Measurements from ENCODE around the gene PUS10. TPM values are rescaled to one million over a fixed set of nuclear protein-coding genes. Genes with fewer than 3 reads are reported as not detected.
A peak's percentile ranks its signal among the peaks of the same experiment; 100 is the strongest.

PUS10 gene
- total and polyA plus RNA-seq, 4 donors = 4.3 to 11.4 (median 6.8) TPM

GRCh38 chr2:60976256-60976850 lies 41.7 kb downstream of the PUS10 start:
- H3K27ac ChIP-seq (ENCODE audit: low read depth, low read length) = no peak overlapping the region
- WGBS (ENCODE audit: insufficient coverage) = no CpG with 5 or more reads among the region's 3 CpGs
- H3K4me1 ChIP-seq (ENCODE audit: control insufficient read depth, insufficient read depth, low read length) = no peaks in the 10 kb centered on the region
- H3K4me3 ChIP-seq (ENCODE audit: low read depth, low read length) = no peak overlapping the region
- no peaks in the 10 kb centered on the region for H3K27me3 ChIP-seq (ENCODE audit: control insufficient read depth, insufficient read depth, low read length)
- no peaks in the 10 kb centered on the region for H3K36me3 ChIP-seq (ENCODE audit: control insufficient read depth, insufficient read depth, low read length)
- no peaks in the 10 kb centered on the region for H3K9me3 ChIP-seq (ENCODE audit: control insufficient read depth, insufficient read depth, low read length)
- DNase-seq (ENCODE audit: low read depth in 4 of 6, low spot score in 6 of 6) = peak in 1 of 6 donors; percentile 13

DNA sequence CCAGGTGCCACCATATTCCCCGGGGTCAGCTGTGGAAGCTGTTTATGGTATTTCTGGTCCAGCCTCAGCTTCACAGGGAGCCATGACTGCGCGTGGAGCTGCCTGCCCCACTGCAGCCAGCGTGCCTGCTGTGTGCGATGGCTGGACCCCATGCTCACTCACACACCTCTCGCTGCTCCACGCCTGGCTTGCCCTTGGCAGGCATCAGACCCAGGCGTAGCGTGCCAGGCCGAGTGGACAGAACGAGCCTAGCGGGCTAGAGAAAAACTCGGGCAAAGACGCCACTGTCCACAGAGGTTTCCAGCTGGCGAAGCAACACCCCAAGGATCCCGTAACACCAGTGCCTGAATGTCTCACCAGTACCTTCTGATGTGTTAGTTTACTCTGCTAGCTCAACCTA lies 43.4 kb downstream of the PUS10 start:
- DNase-seq (ENCODE audit: low read depth in 4 of 6, low spot score in 6 of 6) = no peak
- Histone ChIP-seq H3K4me3 (ENCODE audit: low read depth, low read length) (no peak overlapping the region), H3K36me3 (ENCODE audit: control insufficient read depth, insufficient read depth, low read length) (no peaks in the 10 kb centered on the region), H3K9me3 (ENCODE audit: control insufficient read depth, insufficient read depth, low read length) (no peaks in the 10 kb centered on the region), H3K27me3 (ENCODE audit: control insufficient read depth, insufficient read depth, low read length) (no peaks in the 10 kb centered on the region), H3K4me1 (ENCODE audit: control insufficient read depth, insufficient read depth, low read length) (no peaks in the 10 kb centered on the region), H3K27ac (ENCODE audit: low read depth, low read length) (no peak overlapping the region)
- 98% methylated on average over 15 of the region's 16 CpGs for WGBS (ENCODE audit: insufficient coverage)

DNA sequence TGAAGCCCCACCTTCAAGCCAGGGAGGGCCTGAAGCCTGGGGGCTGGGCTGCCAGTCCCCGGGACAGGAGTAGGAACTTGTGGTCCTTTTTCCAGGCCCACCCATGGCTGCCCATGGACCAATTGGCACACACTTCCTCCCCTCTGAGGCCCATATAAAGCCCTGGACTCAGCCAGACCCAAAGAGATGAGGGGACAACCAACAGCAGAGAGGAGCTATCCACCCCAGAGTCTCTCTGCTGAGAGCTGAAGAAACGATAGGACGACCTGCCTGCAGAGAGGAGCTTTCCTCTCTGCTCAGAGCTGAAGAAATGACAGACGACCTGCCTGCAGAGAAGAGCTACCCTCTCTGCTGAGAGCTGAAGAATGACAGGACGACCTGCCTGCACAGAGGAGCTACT lies 44.4 kb downstream of the PUS10 start:
- Histone ChIP-seq H3K27ac (ENCODE audit: low read depth, low read length) (no peak overlapping the region), H3K9me3 (ENCODE audit: control insufficient read depth, insufficient read depth, low read length) (no peaks in the 10 kb centered on the region), H3K27me3 (ENCODE audit: control insufficient read depth, insufficient read depth, low read length) (no peaks in the 10 kb centered on the region), H3K4me3 (ENCODE audit: low read depth, low read length) (no peak overlapping the region), H3K4me1 (ENCODE audit: control insufficient read depth, insufficient read depth, low read length) (no peaks in the 10 kb centered on the region), H3K36me3 (ENCODE audit: control insufficient read depth, insufficient read depth, low read length) (no peaks in the 10 kb centered on the region)
- DNase-seq (ENCODE audit: low read depth in 4 of 6, low spot score in 6 of 6) = no peak
- WGBS (ENCODE audit: insufficient coverage) = 72% methylated on average over 4 of the region's 5 CpGs

GRCh38 chr2:60972889-60973656 lies 45.0 kb downstream of the PUS10 start:
- no peaks in the 10 kb centered on the region for H3K9me3 ChIP-seq (ENCODE audit: control insufficient read depth, insufficient read depth, low read length)
- DNase-seq (ENCODE audit: low read depth in 4 of 6, low spot score in 6 of 6) = no peak
- H3K4me3 ChIP-seq (ENCODE audit: low read depth, low read length) = no peak overlapping the region
- no peaks in the 10 kb centered on the region for H3K4me1 ChIP-seq (ENCODE audit: control insufficient read depth, insufficient read depth, low read length)
- no peaks in the 10 kb centered on the region for H3K36me3 ChIP-seq (ENCODE audit: control insufficient read depth, insufficient read depth, low read length)
- H3K27me3 ChIP-seq (ENCODE audit: control insufficient read depth, insufficient read depth, low read length) = no peaks in the 10 kb centered on the region
- 94% methylated on average over 32 of the region's 32 CpGs for WGBS (ENCODE audit: insufficient coverage)
- H3K27ac ChIP-seq (ENCODE audit: low read depth, low read length) = no peak overlapping the region

GRCh38 chr2:60966507-60967405 lies 51.3 kb downstream of the PUS10 start:
- H3K36me3 ChIP-seq (ENCODE audit: control insufficient read depth, insufficient read depth, low read length) = no peaks in the 10 kb centered on the region
- no peak for DNase-seq (ENCODE audit: low read depth in 4 of 6, low spot score in 6 of 6)
- no CpG with 5 or more reads among the region's 1 CpG for WGBS (ENCODE audit: insufficient coverage)
- no peak overlapping the region for H3K4me3 ChIP-seq (ENCODE audit: low read depth, low read length)
- no peaks in the 10 kb centered on the region for H3K4me1 ChIP-seq (ENCODE audit: control insufficient read depth, insufficient read depth, low read length)
- H3K9me3 ChIP-seq (ENCODE audit: control insufficient read depth, insufficient read depth, low read length) = no peaks in the 10 kb centered on the region
- no peak overlapping the region for H3K27ac ChIP-seq (ENCODE audit: low read depth, low read length)
- H3K27me3 ChIP-seq (ENCODE audit: control insufficient read depth, insufficient read depth, low read length) = no peaks in the 10 kb centered on the region

- no peak for DNase-seq (ENCODE audit: low read depth in 4 of 6, low spot score in 6 of 6)
- no peaks in the 10 kb centered on the region for H3K36me3 ChIP-seq (ENCODE audit: control insufficient read depth, insufficient read depth, low read length)
- H3K27me3 ChIP-seq (ENCODE audit: control insufficient read depth, insufficient read depth, low read length) = no peaks in the 10 kb centered on the region
- no peak overlapping the region for H3K27ac ChIP-seq (ENCODE audit: low read depth, low read length)
- H3K4me1 ChIP-seq (ENCODE audit: control insufficient read depth, insufficient read depth, low read length) = no peaks in the 10 kb centered on the region
- H3K9me3 ChIP-seq (ENCODE audit: control insufficient read depth, insufficient read depth, low read length) = no peaks in the 10 kb centered on the region
- H3K4me3 ChIP-seq (ENCODE audit: low read depth, low read length) = no peak overlapping the region
These were observed 52.6 kb downstream of the PUS10 start for GRCh38 chr2:60965499-60965785.

DNA sequence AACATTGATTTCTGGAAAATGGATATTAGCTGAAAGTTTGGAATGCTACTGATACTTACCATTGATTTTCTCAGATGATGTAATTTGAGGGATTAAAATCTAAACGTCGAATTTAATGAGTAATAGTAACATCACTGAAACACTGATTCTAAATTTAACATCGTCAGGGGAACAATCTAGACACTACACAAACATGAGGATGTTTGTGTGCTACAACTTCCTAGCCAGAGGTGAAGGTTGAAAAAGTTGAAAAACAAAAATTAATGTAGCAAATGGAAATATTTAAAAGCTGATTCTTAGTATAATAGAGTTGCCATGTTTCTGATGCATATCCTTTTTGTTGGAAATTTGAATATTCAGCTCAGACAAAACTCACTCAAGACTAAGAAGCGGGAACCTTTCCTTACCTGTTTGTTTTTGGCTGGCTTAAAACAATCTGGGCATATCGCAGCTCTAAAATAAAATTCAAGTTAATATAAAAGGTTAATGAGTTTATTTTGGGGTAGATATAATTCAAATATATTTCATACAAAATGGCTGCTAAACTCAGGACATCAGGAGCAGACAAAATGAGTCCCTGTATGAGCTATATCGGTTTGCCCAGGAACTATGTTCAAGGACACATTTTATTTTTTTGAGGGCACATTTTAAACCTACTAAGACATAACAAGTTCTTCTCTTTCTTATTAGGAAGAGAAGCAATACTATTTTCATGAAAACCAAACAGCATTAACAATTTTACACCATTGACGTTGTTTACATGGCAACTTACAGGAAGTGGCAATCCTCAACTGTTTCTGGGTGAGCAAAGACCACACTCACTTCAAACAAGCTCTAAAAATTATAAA lies 53.2 kb downstream of the PUS10 start:
- DNase-seq (ENCODE audit: low read depth in 4 of 6, low spot score in 6 of 6) = no peak
- no peak overlapping the region for H3K4me3 ChIP-seq (ENCODE audit: low read depth, low read length)
- H3K27me3 ChIP-seq (ENCODE audit: control insufficient read depth, insufficient read depth, low read length) = no peaks in the 10 kb centered on the region
- no CpG with 5 or more reads among the region's 7 CpGs for WGBS (ENCODE audit: insufficient coverage)
- H3K9me3 ChIP-seq (ENCODE audit: control insufficient read depth, insufficient read depth, low read length) = no peaks in the 10 kb centered on the region
- no peak overlapping the region for H3K27ac ChIP-seq (ENCODE audit: low read depth, low read length)
- H3K4me1 ChIP-seq (ENCODE audit: control insufficient read depth, insufficient read depth, low read length) = no peaks in the 10 kb centered on the region
- no peaks in the 10 kb centered on the region for H3K36me3 ChIP-seq (ENCODE audit: control insufficient read depth, insufficient read depth, low read length)

GRCh38 chr2:60963190-60963589 lies 54.9 kb downstream of the PUS10 start:
- peak in 1 of 6 donors; percentile 13 for DNase-seq (ENCODE audit: low read depth in 4 of 6, low spot score in 6 of 6)
- H3K27ac ChIP-seq (ENCODE audit: low read depth, low read length) = no peak overlapping the region
- no peaks in the 10 kb centered on the region for H3K36me3 ChIP-seq (ENCODE audit: control insufficient read depth, insufficient read depth, low read length)
- H3K4me3 ChIP-seq (ENCODE audit: low read depth, low read length) = no peak overlapping the region
- no peaks in the 10 kb centered on the region for H3K4me1 ChIP-seq (ENCODE audit: control insufficient read depth, insufficient read depth, low read length)
- no peaks in the 10 kb centered on the region for H3K9me3 ChIP-seq (ENCODE audit: control insufficient read depth, insufficient read depth, low read length)
- no peaks in the 10 kb centered on the region for H3K27me3 ChIP-seq (ENCODE audit: control insufficient read depth, insufficient read depth, low read length)

- no peaks in the 10 kb centered on the region for H3K36me3 ChIP-seq (ENCODE audit: control insufficient read depth, insufficient read depth, low read length)
- H3K27me3 ChIP-seq (ENCODE audit: control insufficient read depth, insufficient read depth, low read length) = no peaks in the 10 kb centered on the region
- DNase-seq (ENCODE audit: low read depth in 4 of 6, low spot score in 6 of 6) = no peak
- H3K4me1 ChIP-seq (ENCODE audit: control insufficient read depth, insufficient read depth, low read length) = no peaks in the 10 kb centered on the region
- no peak overlapping the region for H3K27ac ChIP-seq (ENCODE audit: low read depth, low read length)
- WGBS (ENCODE audit: insufficient coverage) = no CpG with 5 or more reads among the region's 2 CpGs
- no peaks in the 10 kb centered on the region for H3K9me3 ChIP-seq (ENCODE audit: control insufficient read depth, insufficient read depth, low read length)
- no peak overlapping the region for H3K4me3 ChIP-seq (ENCODE audit: low read depth, low read length)
These were observed 55.5 kb downstream of the PUS10 start for GRCh38 chr2:60962528-60962927.
